H1 (cell line): ENCODE data around the gene HSPB1. TPM values are rescaled to one million over a fixed set of nuclear protein-coding genes. Genes with fewer than 3 reads are reported as not detected.
A peak's percentile ranks its signal among the peaks of the same experiment; 100 is the strongest.

Experiments
- CTCF ChIA-PET: fragments of 300-600 bp; sonication (Branson Sonifier 250); formaldehyde crosslinking; loops from one replicate; lab custom pipeline; 2021; ENCODE audit not compliant: partially characterized antibody; lab: Charles Lee
- POLR2A ChIA-PET: fragments of 300-600 bp; sonication (Branson Sonifier 250); formaldehyde crosslinking; loops from one replicate; lab custom pipeline; 2021; ENCODE audit warnings: inconsistent platforms; ENCODE audit not compliant: partially characterized antibody; lab: Charles Lee
- DNase-seq, 2 experiments: peaks; one replicate each; pipeline versions ENCODE4 v3.0.0 to v3.0.0-alpha.2; 2010 to 2022; ENCODE audit warnings: low spot score in 2 of 2, low read depth in 1 of 2, mixed read lengths in 1 of 2
- FAIRE-seq: peaks from 2 replicates; lab custom pipeline; 2011; peaks lifted over from hg19 to GRCh38; lab: Jason Lieb, UNC
- H2AFZ ChIP-seq: 2 replicates; pipeline ENCODE4 v1.8.1; 2012; ENCODE audit warnings: low read length, inconsistent platforms
- H2AK5ac ChIP-seq: 2 replicates; pipeline ENCODE4 v1.6.1; 2013; ENCODE audit warnings: low read depth, low read length
- H2BK120ac ChIP-seq: replicated peaks from 2 replicates; pipeline ENCODE3; 2013; ENCODE audit warnings: low read depth, low read length, inconsistent platforms
- H2BK12ac ChIP-seq: 2 replicates; pipeline ENCODE4 v1.6.1; 2013; ENCODE audit warnings: low read depth, low read length
- H2BK15ac ChIP-seq: 2 replicates; pipeline ENCODE4 v1.6.1; 2013; ENCODE audit warnings: low read length
- H2BK20ac ChIP-seq: 2 replicates; pipeline ENCODE4 v1.6.1; 2013; ENCODE audit warnings: low read length
- H2BK5ac ChIP-seq: 2 replicates; pipeline ENCODE4 v1.6.1; 2013; ENCODE audit warnings: low read depth, low read length
- H3K14ac ChIP-seq: 2 replicates; pipeline ENCODE4 v1.6.1; 2013; ENCODE audit warnings: inconsistent platforms; ENCODE audit not compliant: insufficient read length
- H3K18ac ChIP-seq: 2 replicates; pipeline ENCODE4 v1.6.1; 2013; ENCODE audit warnings: low read length; ENCODE audit errors: extremely low read depth
- H3K23ac ChIP-seq: 2 replicates; pipeline ENCODE4 v1.6.1; 2013; ENCODE audit warnings: inconsistent platforms; ENCODE audit not compliant: insufficient read length
- H3K23me2 ChIP-seq: 2 replicates; pipeline ENCODE4 v1.6.1; 2013; ENCODE audit warnings: low read depth, low read length
- H3K27ac ChIP-seq: 2 replicates; pipeline ENCODE4 v1.6.1; 2011; ENCODE audit warnings: low read depth, low read length, inconsistent platforms
- H3K27me3 ChIP-seq, 4 experiments: replicated peaks in 1 of 4; 1 replicate in 1 of 4; 2 replicates in 3 of 4; pipeline versions ENCODE4 v1.6.1 to v1.8.1; 2011 to 2013; ENCODE audit warnings: low read length in 3 of 4, mild to moderate bottlenecking in 3 of 4, inconsistent platforms in 2 of 4, mixed read lengths in 2 of 4, moderate library complexity in 1 of 4; ENCODE audit not compliant: control insufficient read depth in 3 of 4, insufficient read depth in 3 of 4; ENCODE audit errors: extremely low read depth in 1 of 4
- H3K36me3 ChIP-seq, 4 experiments: 2 replicates each; pipeline versions ENCODE4 v1.6.1 to v1.8.1; 2011 to 2013; ENCODE audit warnings: mild to moderate bottlenecking in 4 of 4, low read length in 3 of 4, moderate library complexity in 2 of 4, control low read depth in 1 of 4, inconsistent platforms in 1 of 4; ENCODE audit not compliant: insufficient read depth in 4 of 4, control insufficient read depth in 2 of 4
- H3K4ac ChIP-seq: replicated peaks from 2 replicates; pipeline ENCODE3; 2013; ENCODE audit warnings: low read length, low read depth, mixed read lengths, inconsistent platforms; ENCODE audit not compliant: insufficient read length
- H3K4me1 ChIP-seq, 4 experiments: replicated peaks in 1 of 4; 1 replicate in 1 of 4; 2 replicates in 3 of 4; pipeline versions ENCODE4 v1.6.1 to v1.8.1; 2011 to 2013; ENCODE audit warnings: low read length in 3 of 4, inconsistent platforms in 2 of 4, mixed read lengths in 1 of 4; ENCODE audit not compliant: insufficient read depth in 4 of 4, control insufficient read depth in 3 of 4
- H3K4me2 ChIP-seq, 2 experiments: 2 replicates each; pipeline versions ENCODE4 v1.6.1 to v1.8.1; 2011 to 2013; ENCODE audit warnings: low read depth in 2 of 2, low read length in 2 of 2, control low read depth in 1 of 2, inconsistent platforms in 1 of 2, mild to moderate bottlenecking in 1 of 2; ENCODE audit not compliant: insufficient read depth in 1 of 2
- H3K4me3 ChIP-seq, 4 experiments: fragments of 200-600, 300-600 bp in 1 of 4; sonication (generic), shearing (Covaris generic), sonication (Bioruptor Twin) in 1 of 4; 2 replicates each; pipeline versions ENCODE4 v1.5.1 to v1.8.1; 2011 to 2016; ENCODE audit warnings: low read length in 4 of 4, low read depth in 3 of 4, control low read depth in 2 of 4, inconsistent platforms in 2 of 4, mild to moderate bottlenecking in 2 of 4, mixed read lengths in 1 of 4, moderate library complexity in 1 of 4; ENCODE audit not compliant: insufficient read depth in 2 of 4; ENCODE audit errors: extremely low read depth in 1 of 4
- H3K56ac ChIP-seq: replicated peaks from 2 replicates; pipeline ENCODE3; 2013; ENCODE audit warnings: low read depth, mild to moderate bottlenecking, mixed read lengths, low read length, inconsistent platforms; ENCODE audit not compliant: insufficient read length
- H3K79me1 ChIP-seq: 2 replicates; pipeline ENCODE4 v1.6.1; 2013; ENCODE audit warnings: low read depth, low read length, control low read depth
- H3K79me2 ChIP-seq, 2 experiments: 2 replicates each; pipeline versions ENCODE4 v1.6.1 to v1.8.1; 2012 to 2013; ENCODE audit warnings: low read length in 2 of 2, mild to moderate bottlenecking in 2 of 2, inconsistent platforms in 1 of 2; ENCODE audit not compliant: insufficient read depth in 2 of 2, control insufficient read depth in 1 of 2
- H3K9ac ChIP-seq, 4 experiments: replicated peaks in 1 of 4; 1 replicate in 1 of 4; 2 replicates in 3 of 4; pipeline versions ENCODE4 v1.6.1 to v1.8.1; 2011 to 2013; ENCODE audit warnings: low read depth in 3 of 4, low read length in 3 of 4, control low read depth in 2 of 4, mild to moderate bottlenecking in 2 of 4, moderate library complexity in 2 of 4, inconsistent platforms in 1 of 4; ENCODE audit errors: extremely low read depth in 1 of 4
- H3K9me3 ChIP-seq, 2 experiments: 2 replicates each; pipeline versions ENCODE4 v1.6.1 to v1.8.1; 2012 to 2013; ENCODE audit warnings: mild to moderate bottlenecking in 2 of 2, moderate library complexity in 2 of 2, control low read depth in 1 of 2, inconsistent platforms in 1 of 2, low read depth in 1 of 2, low read length in 1 of 2, mixed read lengths in 1 of 2; ENCODE audit not compliant: insufficient read depth in 2 of 2
- H4K20me1 ChIP-seq, 2 experiments: replicated peaks in 1 of 2; 2 replicates each; pipeline versions ENCODE3 to v1.8.1; 2011 to 2013; ENCODE audit warnings: inconsistent platforms in 2 of 2, low read length in 2 of 2, mild to moderate bottlenecking in 1 of 2; ENCODE audit not compliant: insufficient read depth in 2 of 2, control insufficient read depth in 1 of 2
- H4K5ac ChIP-seq: 2 replicates; pipeline ENCODE4 v1.6.1; 2013; ENCODE audit warnings: low read length, low read depth, mixed read lengths, inconsistent platforms; ENCODE audit not compliant: insufficient read length
- H4K8ac ChIP-seq: 2 replicates; pipeline ENCODE4 v1.8.0; 2013; ENCODE audit warnings: mild to moderate bottlenecking, moderate library complexity, low read length, inconsistent platforms; ENCODE audit not compliant: insufficient read depth; ENCODE audit errors: extremely low read depth
- H4K91ac ChIP-seq: replicated peaks from 2 replicates; pipeline ENCODE3; 2013; ENCODE audit warnings: low read length, mixed read lengths, inconsistent platforms; ENCODE audit not compliant: insufficient read length
- ASH2L ChIP-seq: fragments of 200-600, 300-600 bp; sonication (generic); IDR thresholded peaks from one replicate; pipeline ENCODE4 v1.7.1; 2017; ENCODE audit warnings: low read length
- POLR2A ChIP-seq, 2 experiments: IDR thresholded peaks; 1 replicate in 1 of 2; 2 replicates in 1 of 2; pipeline ENCODE4 v1.6.1; 2011; ENCODE audit warnings: low read depth in 2 of 2, low read length in 2 of 2, mild to moderate bottlenecking in 2 of 2; ENCODE audit errors: control extremely low read depth in 1 of 2
- RNF2 ChIP-seq: fragments of 200-900, 300-1000 bp; sonication (generic); IDR thresholded peaks from 2 replicates; pipeline ENCODE4 v1.7.1; 2016; ENCODE audit warnings: borderline replicate concordance, low read depth, mild to moderate bottlenecking, antibody characterized with exemption, low read length; ENCODE audit not compliant: poor library complexity, severe bottlenecking; ENCODE audit errors: missing control alignments
- SIX5 ChIP-seq: IDR thresholded peaks from 2 replicates; pipeline ENCODE4 v1.6.1; 2011; ENCODE audit warnings: mild to moderate bottlenecking, low read depth, low read length
- WGBS, 2 experiments: shearing (Covaris generic) in 1 of 2; methylation state at CpG; one replicate each; pipeline versions ENCODE4 v1.1.6 to v1.1.7; 2013 to 2015; ENCODE audit warnings: low lambda C conversion rate in 2 of 2, mixed read lengths in 2 of 2, inconsistent platforms in 1 of 2, low coverage in 1 of 2, missing lambda C conversion rate in 1 of 2; ENCODE audit not compliant: insufficient replicate concordance in 2 of 2, insufficient coverage in 1 of 2, insufficient read length in 1 of 2; ENCODE audit errors: extremely low coverage in 1 of 2, missing lambda C conversion rate in 1 of 2; 5-methylcytosine and 5-hydroxymethylcytosine counted together
- polyA plus RNA-seq, 7 experiments: library from polyadenylated mRNA; depleted of rRNA in 3 of 7; stranded (reverse) in 5 of 7; unstranded in 2 of 7; fragments of >200 nt in 5 of 7; fragments of 200-250 nt in 2 of 7; gene quantifications; 1 replicate in 5 of 7; 2 replicates in 1 of 7; 4 replicates in 1 of 7; pipeline versions ENCODE4 v1.2.1 to v1.2.3, GENCODE V29; 2011 to 2013; ENCODE audit warnings: missing spikeins in 2 of 7, mixed read lengths in 2 of 7
- total RNA-seq: library from RNA; stranded (reverse); fragmentation: NEBNext Ultra II Directional; extraction: Animal tissue kit (Norgen Biotek cat#: 25700); gene quantifications from 2 replicates; pipeline ENCODE4 v1.2.1, GENCODE V29; 2021

HSPB1 gene
- total and polyA plus RNA-seq, 2 of the 8 experiments (the other 6 are each of a cell fraction or from before 2014, with no cell fraction given), result 165 to 254 TPM

GRCh38 chr7:76351372-76351771, 48.9 kb downstream of the HSPB1 start:
- no peak overlapping the region for H2BK5ac ChIP-seq
- H3K4me2 ChIP-seq, result no peak overlapping the region
- no peak overlapping the region for H3K56ac ChIP-seq
- H3K27ac ChIP-seq, result no peak overlapping the region
- H2AK5ac ChIP-seq, result no peak overlapping the region
- H2BK20ac ChIP-seq, result no peak overlapping the region
- ChIA-PET POLR2A (interaction anchor here (1.0 to 14.3 kb wide), 12 partner anchors 8 to 48 kb away, joined by 3 to 249 read pairs (median 4); partner anchors contain the start of gene HSPB1), CTCF (interaction anchor here (1.2 to 1.4 kb wide), 4 partner anchors 19 to 277 kb away, joined by 3 to 4 read pairs (median 4); no protein-coding TSS in a partner anchor)
- H3K18ac ChIP-seq, result no peak overlapping the region
- no peak overlapping the region for H2BK120ac ChIP-seq
- H4K20me1 ChIP-seq, result peaks cover 47% of the 10 kb centered on the region in 2 experiments
- peaks cover 13 to 52% (median 36%) of the 10 kb centered on the region in 4 experiments for H3K36me3 ChIP-seq
- H3K9ac ChIP-seq, result no peak overlapping the region
- no peak overlapping the region for H3K4me3 ChIP-seq
- H3K27me3 ChIP-seq, result no peaks in the 10 kb centered on the region
- peaks cover 2% of the 10 kb centered on the region for H3K79me1 ChIP-seq
- WGBS, 2 experiments, result 84% methylated on average over 7 of the region's 7 CpGs; no CpG with 5 or more reads in 1 of the 2 experiments
- FAIRE-seq (no peak), DNase-seq (no peak)
- H4K8ac ChIP-seq, result no peak overlapping the region
- H3K4ac ChIP-seq, result no peak overlapping the region
- peaks cover 72 to 100% of the 10 kb centered on the region in 2 experiments for H3K79me2 ChIP-seq
- no peaks in the 10 kb centered on the region for H3K9me3 ChIP-seq
- no peaks in the 10 kb centered on the region for H3K23me2 ChIP-seq
- TF ChIP-seq RNF2, result no peak
- TF ChIP-seq SIX5, result no peak
- no peak for TF ChIP-seq ASH2L
- 0 out of 3 replicates have a peak, but pooled peaks of 1 of the 2 experiments have one; percentile 13 for TF ChIP-seq POLR2A (IDR thresholded peaks at IDR 0.05; ENCODE audit: control extremely low read depth in 1 of 2, low read depth in 2 of 2, low read length in 2 of 2)
- H3K14ac ChIP-seq, result no peak overlapping the region
- no peak overlapping the region for H2AFZ ChIP-seq
- H3K23ac ChIP-seq, result no peak overlapping the region
- H2BK15ac ChIP-seq, result no peak overlapping the region
- H4K91ac ChIP-seq, result no peak overlapping the region
- H2BK12ac ChIP-seq, result no peak overlapping the region
- no peak overlapping the region for H4K5ac ChIP-seq
- H3K4me1 ChIP-seq, result peaks cover 0 to 3% (median 0%) of the 10 kb centered on the region in 4 experiments; a peak in 1 of 7 replicates
